K562 (cell line): ENCODE data around the gene COMMD2. TPM values are rescaled to one million over a fixed set of nuclear protein-coding genes. Genes with fewer than 3 reads are reported as not detected.

ENCODE experiments used
- JUNB ChIP-seq: fragments of 450-650 bp; formaldehyde crosslinking; conservative IDR thresholded peaks from 2 replicates; pipeline ENCODE4 v1.4.0; 2020; ENCODE audit warnings: mild to moderate bottlenecking
- NFE2 ChIP-seq: IDR thresholded peaks from 2 replicates; pipeline ENCODE4 v1.6.1; 2014; ENCODE audit warnings: antibody characterized with exemption, low read depth
- SMC3 ChIP-seq: conservative IDR thresholded peaks from 2 replicates; pipeline ENCODE4 v1.6.1; 2011; ENCODE audit warnings: low read depth, low read length, improper control_type of control experiment; ENCODE audit not compliant: insufficient read depth
- ZBED1 ChIP-seq: IDR thresholded peaks from 2 replicates; pipeline ENCODE4 v1.6.1; 2014
- polyA plus RNA-seq, 8 experiments: library from polyadenylated mRNA; depleted of rRNA in 4 of 8; stranded (reverse) in 5 of 8; unstranded in 3 of 8; fragments of >200 nt; fragmentation: Nextera tagmentation in 2 of 8; fragmentation: Illumina TruSeq in 1 of 8; extraction: Ambion mirVana in 2 of 8; extraction: Trizol in 1 of 8; gene quantifications; 2 replicates each; pipeline versions ENCODE4 v1.2.1 to v1.2.3, GENCODE V29; 2011 to 2014; ENCODE audit warnings: inconsistent platforms in 1 of 8, missing spikeins in 1 of 8
- total RNA-seq, 7 experiments: library from RNA; depleted of rRNA in 6 of 7; stranded (reverse); fragments of >200 nt in 6 of 7; fragmentation: Illumina TruSeq in 2 of 7; extraction: Trizol in 2 of 7; gene quantifications; 2 replicates each; pipeline versions ENCODE4 v1.2.1 to v1.2.3, GENCODE V29; 2011 to 2021; ENCODE audit warnings: low replicate concordance in 1 of 7
- TF ChIP-seq, protein P1 (sequence below): fragments of 250-450 bp; sonication (Bioruptor Pico); IDR thresholded peaks from 2 replicates; pipeline ENCODE4 v1.5.0; 2020; ENCODE audit warnings: mild to moderate bottlenecking, borderline replicate concordance
- TF ChIP-seq, protein P2 (sequence below): IDR thresholded peaks from 2 replicates; pipeline ENCODE4 v1.6.1; 2016; ENCODE audit warnings: missing genetic modification characterization, missing compliant biosample characterization
- TF ChIP-seq, protein P3 (sequence below): fragments of 200-600 bp; sonication (generic); IDR thresholded peaks from one replicate; pipeline ENCODE4 v1.6.1; 2012; ENCODE audit warnings: mild to moderate bottlenecking, low read depth, low read length, inconsistent platforms

COMMD2 gene
- total and polyA plus RNA-seq, 9 of the 15 experiments (the other 6 are each of a cell fraction or from before 2014, with no cell fraction given), result 25.8 to 102 (median 41.8) TPM

DNA sequence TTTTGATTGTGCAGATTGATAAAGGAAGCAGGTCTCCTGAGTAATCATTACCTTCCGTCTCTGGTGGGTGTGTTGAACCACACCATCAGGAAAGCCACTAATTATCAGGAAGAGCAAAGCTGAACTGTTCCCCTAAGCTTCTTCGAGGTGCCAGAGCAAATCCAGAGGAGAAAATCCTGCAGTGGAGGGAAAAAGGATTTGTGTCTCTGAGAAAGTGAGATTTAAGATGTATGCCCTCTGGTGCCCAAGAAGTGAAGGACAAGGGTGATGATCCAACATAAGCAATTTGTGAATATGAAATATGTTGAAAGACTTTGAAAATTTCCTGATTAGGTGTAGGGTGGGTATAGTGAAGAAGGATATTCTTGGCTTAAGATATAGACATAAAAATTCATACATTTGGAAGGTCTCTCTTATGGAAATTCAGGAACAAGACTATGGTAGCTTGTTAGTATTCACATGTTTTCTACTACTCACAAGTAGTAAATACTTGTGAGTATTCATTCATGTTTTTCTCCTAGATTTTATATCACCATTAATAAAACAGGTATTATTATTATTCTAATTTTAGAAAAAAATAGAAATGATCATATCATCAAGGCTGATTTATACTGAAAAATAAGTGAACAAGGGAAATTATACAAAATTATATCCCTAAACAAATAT, 34.8 kb downstream of the COMMD2 start (continued):
- TF ChIP-seq, protein P1, sequence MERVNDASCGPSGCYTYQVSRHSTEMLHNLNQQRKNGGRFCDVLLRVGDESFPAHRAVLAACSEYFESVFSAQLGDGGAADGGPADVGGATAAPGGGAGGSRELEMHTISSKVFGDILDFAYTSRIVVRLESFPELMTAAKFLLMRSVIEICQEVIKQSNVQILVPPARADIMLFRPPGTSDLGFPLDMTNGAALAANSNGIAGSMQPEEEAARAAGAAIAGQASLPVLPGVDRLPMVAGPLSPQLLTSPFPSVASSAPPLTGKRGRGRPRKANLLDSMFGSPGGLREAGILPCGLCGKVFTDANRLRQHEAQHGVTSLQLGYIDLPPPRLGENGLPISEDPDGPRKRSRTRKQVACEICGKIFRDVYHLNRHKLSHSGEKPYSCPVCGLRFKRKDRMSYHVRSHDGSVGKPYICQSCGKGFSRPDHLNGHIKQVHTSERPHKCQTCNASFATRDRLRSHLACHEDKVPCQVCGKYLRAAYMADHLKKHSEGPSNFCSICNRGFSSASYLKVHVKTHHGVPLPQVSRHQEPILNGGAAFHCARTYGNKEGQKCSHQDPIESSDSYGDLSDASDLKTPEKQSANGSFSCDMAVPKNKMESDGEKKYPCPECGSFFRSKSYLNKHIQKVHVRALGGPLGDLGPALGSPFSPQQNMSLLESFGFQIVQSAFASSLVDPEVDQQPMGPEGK (CRISPR knock-in tag), result no peak
- TF ChIP-seq, protein P2, sequence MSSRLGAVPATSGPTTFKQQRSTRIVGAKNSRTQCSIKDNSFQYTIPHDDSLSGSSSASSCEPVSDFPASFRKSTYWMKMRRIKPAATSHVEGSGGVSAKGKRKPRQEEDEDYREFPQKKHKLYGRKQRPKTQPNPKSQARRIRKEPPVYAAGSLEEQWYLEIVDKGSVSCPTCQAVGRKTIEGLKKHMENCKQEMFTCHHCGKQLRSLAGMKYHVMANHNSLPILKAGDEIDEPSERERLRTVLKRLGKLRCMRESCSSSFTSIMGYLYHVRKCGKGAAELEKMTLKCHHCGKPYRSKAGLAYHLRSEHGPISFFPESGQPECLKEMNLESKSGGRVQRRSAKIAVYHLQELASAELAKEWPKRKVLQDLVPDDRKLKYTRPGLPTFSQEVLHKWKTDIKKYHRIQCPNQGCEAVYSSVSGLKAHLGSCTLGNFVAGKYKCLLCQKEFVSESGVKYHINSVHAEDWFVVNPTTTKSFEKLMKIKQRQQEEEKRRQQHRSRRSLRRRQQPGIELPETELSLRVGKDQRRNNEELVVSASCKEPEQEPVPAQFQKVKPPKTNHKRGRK (tag), result peak; percentile 54; the same call in 1 of the 2 replicates
- TF ChIP-seq, protein P3, sequence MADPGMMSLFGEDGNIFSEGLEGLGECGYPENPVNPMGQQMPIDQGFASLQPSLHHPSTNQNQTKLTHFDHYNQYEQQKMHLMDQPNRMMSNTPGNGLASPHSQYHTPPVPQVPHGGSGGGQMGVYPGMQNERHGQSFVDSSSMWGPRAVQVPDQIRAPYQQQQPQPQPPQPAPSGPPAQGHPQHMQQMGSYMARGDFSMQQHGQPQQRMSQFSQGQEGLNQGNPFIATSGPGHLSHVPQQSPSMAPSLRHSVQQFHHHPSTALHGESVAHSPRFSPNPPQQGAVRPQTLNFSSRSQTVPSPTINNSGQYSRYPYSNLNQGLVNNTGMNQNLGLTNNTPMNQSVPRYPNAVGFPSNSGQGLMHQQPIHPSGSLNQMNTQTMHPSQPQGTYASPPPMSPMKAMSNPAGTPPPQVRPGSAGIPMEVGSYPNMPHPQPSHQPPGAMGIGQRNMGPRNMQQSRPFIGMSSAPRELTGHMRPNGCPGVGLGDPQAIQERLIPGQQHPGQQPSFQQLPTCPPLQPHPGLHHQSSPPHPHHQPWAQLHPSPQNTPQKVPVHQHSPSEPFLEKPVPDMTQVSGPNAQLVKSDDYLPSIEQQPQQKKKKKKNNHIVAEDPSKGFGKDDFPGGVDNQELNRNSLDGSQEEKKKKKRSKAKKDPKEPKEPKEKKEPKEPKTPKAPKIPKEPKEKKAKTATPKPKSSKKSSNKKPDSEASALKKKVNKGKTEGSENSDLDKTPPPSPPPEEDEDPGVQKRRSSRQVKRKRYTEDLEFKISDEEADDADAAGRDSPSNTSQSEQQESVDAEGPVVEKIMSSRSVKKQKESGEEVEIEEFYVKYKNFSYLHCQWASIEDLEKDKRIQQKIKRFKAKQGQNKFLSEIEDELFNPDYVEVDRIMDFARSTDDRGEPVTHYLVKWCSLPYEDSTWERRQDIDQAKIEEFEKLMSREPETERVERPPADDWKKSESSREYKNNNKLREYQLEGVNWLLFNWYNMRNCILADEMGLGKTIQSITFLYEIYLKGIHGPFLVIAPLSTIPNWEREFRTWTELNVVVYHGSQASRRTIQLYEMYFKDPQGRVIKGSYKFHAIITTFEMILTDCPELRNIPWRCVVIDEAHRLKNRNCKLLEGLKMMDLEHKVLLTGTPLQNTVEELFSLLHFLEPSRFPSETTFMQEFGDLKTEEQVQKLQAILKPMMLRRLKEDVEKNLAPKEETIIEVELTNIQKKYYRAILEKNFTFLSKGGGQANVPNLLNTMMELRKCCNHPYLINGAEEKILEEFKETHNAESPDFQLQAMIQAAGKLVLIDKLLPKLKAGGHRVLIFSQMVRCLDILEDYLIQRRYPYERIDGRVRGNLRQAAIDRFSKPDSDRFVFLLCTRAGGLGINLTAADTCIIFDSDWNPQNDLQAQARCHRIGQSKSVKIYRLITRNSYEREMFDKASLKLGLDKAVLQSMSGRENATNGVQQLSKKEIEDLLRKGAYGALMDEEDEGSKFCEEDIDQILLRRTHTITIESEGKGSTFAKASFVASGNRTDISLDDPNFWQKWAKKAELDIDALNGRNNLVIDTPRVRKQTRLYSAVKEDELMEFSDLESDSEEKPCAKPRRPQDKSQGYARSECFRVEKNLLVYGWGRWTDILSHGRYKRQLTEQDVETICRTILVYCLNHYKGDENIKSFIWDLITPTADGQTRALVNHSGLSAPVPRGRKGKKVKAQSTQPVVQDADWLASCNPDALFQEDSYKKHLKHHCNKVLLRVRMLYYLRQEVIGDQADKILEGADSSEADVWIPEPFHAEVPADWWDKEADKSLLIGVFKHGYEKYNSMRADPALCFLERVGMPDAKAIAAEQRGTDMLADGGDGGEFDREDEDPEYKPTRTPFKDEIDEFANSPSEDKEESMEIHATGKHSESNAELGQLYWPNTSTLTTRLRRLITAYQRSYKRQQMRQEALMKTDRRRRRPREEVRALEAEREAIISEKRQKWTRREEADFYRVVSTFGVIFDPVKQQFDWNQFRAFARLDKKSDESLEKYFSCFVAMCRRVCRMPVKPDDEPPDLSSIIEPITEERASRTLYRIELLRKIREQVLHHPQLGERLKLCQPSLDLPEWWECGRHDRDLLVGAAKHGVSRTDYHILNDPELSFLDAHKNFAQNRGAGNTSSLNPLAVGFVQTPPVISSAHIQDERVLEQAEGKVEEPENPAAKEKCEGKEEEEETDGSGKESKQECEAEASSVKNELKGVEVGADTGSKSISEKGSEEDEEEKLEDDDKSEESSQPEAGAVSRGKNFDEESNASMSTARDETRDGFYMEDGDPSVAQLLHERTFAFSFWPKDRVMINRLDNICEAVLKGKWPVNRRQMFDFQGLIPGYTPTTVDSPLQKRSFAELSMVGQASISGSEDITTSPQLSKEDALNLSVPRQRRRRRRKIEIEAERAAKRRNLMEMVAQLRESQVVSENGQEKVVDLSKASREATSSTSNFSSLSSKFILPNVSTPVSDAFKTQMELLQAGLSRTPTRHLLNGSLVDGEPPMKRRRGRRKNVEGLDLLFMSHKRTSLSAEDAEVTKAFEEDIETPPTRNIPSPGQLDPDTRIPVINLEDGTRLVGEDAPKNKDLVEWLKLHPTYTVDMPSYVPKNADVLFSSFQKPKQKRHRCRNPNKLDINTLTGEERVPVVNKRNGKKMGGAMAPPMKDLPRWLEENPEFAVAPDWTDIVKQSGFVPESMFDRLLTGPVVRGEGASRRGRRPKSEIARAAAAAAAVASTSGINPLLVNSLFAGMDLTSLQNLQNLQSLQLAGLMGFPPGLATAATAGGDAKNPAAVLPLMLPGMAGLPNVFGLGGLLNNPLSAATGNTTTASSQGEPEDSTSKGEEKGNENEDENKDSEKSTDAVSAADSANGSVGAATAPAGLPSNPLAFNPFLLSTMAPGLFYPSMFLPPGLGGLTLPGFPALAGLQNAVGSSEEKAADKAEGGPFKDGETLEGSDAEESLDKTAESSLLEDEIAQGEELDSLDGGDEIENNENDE, result no peak
- TF ChIP-seq SMC3 (peak; percentile 68), ZBED1 (no peak), NFE2 (no peak), JUNB (CRISPR knock-in tag) (no peak)
